OCI-LY1 (cell line): ENCODE measurements around the gene CCNY.

ENCODE experiments used
- H2AFZ ChIP-seq: fragments of 200-600 bp; sonication (generic), shearing (Covaris generic); 2 replicates; pipeline ENCODE4 v1.6.0; 2014; ENCODE audit warnings: antibody characterized with exemption, mild to moderate bottlenecking, low read length
- H3F3A ChIP-seq: fragments of 200-600 bp; sonication (generic), shearing (Covaris generic); 2 replicates; pipeline ENCODE4 v1.6.0; 2014; ENCODE audit warnings: mild to moderate bottlenecking, antibody characterized with exemption, low read length, moderate library complexity; ENCODE audit not compliant: insufficient read depth
- H3K27ac ChIP-seq: fragments of 200-600 bp; sonication (generic); 2 replicates; pipeline ENCODE4 v1.5.1; 2014; ENCODE audit warnings: low read length, mixed run types, mild to moderate bottlenecking, low read depth; ENCODE audit not compliant: poor library complexity, severe bottlenecking
- H3K27me3 ChIP-seq: fragments of 200-600 bp; sonication (generic); 2 replicates; pipeline ENCODE4 v1.6.0; 2014; ENCODE audit warnings: antibody characterized with exemption, mild to moderate bottlenecking, low read length, moderate library complexity; ENCODE audit not compliant: insufficient read depth
- H3K36me3 ChIP-seq: fragments of 200-600 bp; sonication (generic); 2 replicates; pipeline ENCODE4 v1.6.1; 2014; ENCODE audit warnings: mild to moderate bottlenecking, antibody characterized with exemption, low read length, moderate library complexity, mixed read lengths; ENCODE audit not compliant: insufficient read depth
- H3K4me1 ChIP-seq: fragments of 200-600 bp; sonication (generic); 2 replicates; pipeline ENCODE4 v1.5.1; 2014; ENCODE audit warnings: mild to moderate bottlenecking, low read length, moderate library complexity; ENCODE audit not compliant: insufficient read depth, severe bottlenecking
- H3K4me2 ChIP-seq: fragments of 200-600 bp; sonication (generic), shearing (Covaris generic); 2 replicates; pipeline ENCODE4 v1.6.1; 2014; ENCODE audit warnings: low read length
- H3K4me3 ChIP-seq: fragments of 200-600 bp; sonication (generic); 2 replicates; pipeline ENCODE4 v1.5.1; 2014; ENCODE audit warnings: low read length, low read depth, mild to moderate bottlenecking, mixed read lengths; ENCODE audit not compliant: poor library complexity, severe bottlenecking
- H3K79me2 ChIP-seq: fragments of 200-600 bp; shearing (Covaris generic); 2 replicates; pipeline ENCODE4 v1.6.1; 2016; ENCODE audit warnings: mixed run types, low read length, mixed read lengths; ENCODE audit not compliant: insufficient read depth
- H3K9ac ChIP-seq: fragments of 200-600 bp; sonication (generic), shearing (Covaris generic); 2 replicates; pipeline ENCODE4 v1.6.1; 2014; ENCODE audit warnings: mild to moderate bottlenecking, low read length, mixed read lengths
- H3K9me2 ChIP-seq: fragments of 200-600 bp; sonication (generic), shearing (Covaris generic); 2 replicates; pipeline ENCODE4 v1.6.1; 2014; ENCODE audit warnings: low read depth, mild to moderate bottlenecking, low read length, mixed read lengths
- H3K9me3 ChIP-seq: fragments of 200-600 bp; shearing (Covaris generic); 2 replicates; pipeline ENCODE4 v1.6.1; 2014; ENCODE audit warnings: low read length, mixed read lengths
- H4K20me1 ChIP-seq: fragments of 200-600 bp; sonication (generic), shearing (Covaris generic); 2 replicates; pipeline ENCODE4 v1.6.0; 2016; ENCODE audit warnings: mild to moderate bottlenecking, low read length; ENCODE audit not compliant: insufficient read depth
- CTCF ChIP-seq: fragments of 200-600 bp; sonication (generic), shearing (Covaris generic); IDR thresholded peaks from 2 replicates; pipeline ENCODE4 v1.5.1; 2017; ENCODE audit warnings: mild to moderate bottlenecking, antibody characterized with exemption, low read length, moderate library complexity, mixed read lengths
- EZH2 ChIP-seq: fragments of 200-600 bp; sonication (generic), shearing (Covaris generic); IDR thresholded peaks from 2 replicates; pipeline ENCODE4 v1.8.0; 2017; ENCODE audit warnings: borderline replicate concordance, mixed run types, mild to moderate bottlenecking, antibody characterized with exemption, low read length, moderate library complexity, mixed read lengths

Gene CCNY

GRCh38 chr10:35506741-35507140 lies 170.4 kb downstream of the CCNY start:
- no peaks in the 10 kb centered on the region for H3F3A ChIP-seq
- no peaks in the 10 kb centered on the region for H3K27me3 ChIP-seq
- H3K79me2 ChIP-seq = no peaks in the 10 kb centered on the region
- H2AFZ ChIP-seq = no peak overlapping the region
- H3K4me1 ChIP-seq = no peaks in the 10 kb centered on the region
- H3K9me2 ChIP-seq = no peaks in the 10 kb centered on the region
- no peak overlapping the region for H3K4me2 ChIP-seq
- no peaks in the 10 kb centered on the region for H3K9me3 ChIP-seq
- no peak for TF ChIP-seq CTCF
- no peak for TF ChIP-seq EZH2
- no peaks in the 10 kb centered on the region for H4K20me1 ChIP-seq
- no peak overlapping the region for H3K4me3 ChIP-seq
- H3K27ac ChIP-seq = no peak overlapping the region
- H3K9ac ChIP-seq = no peak overlapping the region
- H3K36me3 ChIP-seq = no peaks in the 10 kb centered on the region

GRCh38 chr10:35507519-35508109 lies 171.3 kb downstream of the CCNY start:
- TF ChIP-seq CTCF (no peak), EZH2 (no peak)
- Histone ChIP-seq H3K79me2 (no peaks in the 10 kb centered on the region), H3K27ac (no peak overlapping the region), H3F3A (no peaks in the 10 kb centered on the region), H2AFZ (no peak overlapping the region), H3K4me3 (no peak overlapping the region), H3K4me2 (no peak overlapping the region), H3K27me3 (no peaks in the 10 kb centered on the region), H3K36me3 (no peaks in the 10 kb centered on the region), H3K9me3 (no peaks in the 10 kb centered on the region), H4K20me1 (no peaks in the 10 kb centered on the region), H3K4me1 (no peaks in the 10 kb centered on the region), H3K9me2 (no peaks in the 10 kb centered on the region), H3K9ac (no peak overlapping the region)

GRCh38 chr10:35508647-35509046 lies 172.3 kb downstream of the CCNY start:
- no peaks in the 10 kb centered on the region for H3K4me1 ChIP-seq

More at GRCh38 chr10:35508647-35509046, 172.3 kb downstream of the CCNY start:
- Histone ChIP-seq H2AFZ (no peak overlapping the region), H3F3A (no peaks in the 10 kb centered on the region), H3K9me3 (no peaks in the 10 kb centered on the region), H3K79me2 (no peaks in the 10 kb centered on the region), H3K9me2 (no peaks in the 10 kb centered on the region), H3K4me2 (no peak overlapping the region), H3K9ac (no peak overlapping the region), H4K20me1 (no peaks in the 10 kb centered on the region), H3K36me3 (no peaks in the 10 kb centered on the region), H3K27ac (no peak overlapping the region), H3K4me3 (no peak overlapping the region), H3K27me3 (no peaks in the 10 kb centered on the region)
- TF ChIP-seq EZH2 (no peak), CTCF (no peak)
